Activated CD8-positive, alpha-beta T cell treated with anti-CD3 and anti-CD28 coated beads for 36 hours (primary cell): ENCODE measurements around the gene FGD4. TPM values are rescaled to one million over a fixed set of nuclear protein-coding genes. Genes with fewer than 3 reads are reported as not detected.

Source experiments
- ATAC-seq: fragments of 200-7000 bp; cut with Tn5 transposase; one replicate; pipeline ENCODE4 v1.10.0; 2021; ENCODE audit warnings: mild to moderate bottlenecking, moderate library complexity
- CTCF ChIA-PET: fragments of 350-600 bp; sonication (Branson Sonifier 250); formaldehyde crosslinking; loops from one replicate; lab custom pipeline; 2021; ENCODE audit warnings: antibody characterized with exemption; lab: Charles Lee
- POLR2A ChIA-PET: fragments of 350-600 bp; sonication (Branson Sonifier 250); formaldehyde crosslinking; loops from one replicate; lab custom pipeline; 2021; ENCODE audit warnings: antibody characterized with exemption; lab: Charles Lee
- DNase-seq: peaks from one replicate; pipeline ENCODE4 v3.0.0-alpha.2; 2020
- H3K27ac Mint-ChIP-seq: one replicate; pipeline ENCODE4 v1.8.0; 2021; ENCODE audit warnings: mild to moderate bottlenecking, mixed read lengths
- H3K27me3 Mint-ChIP-seq: one replicate; pipeline ENCODE4 v1.8.0; 2021; ENCODE audit warnings: mixed read lengths
- H3K36me3 Mint-ChIP-seq: one replicate; pipeline ENCODE4 v1.8.0; 2021; ENCODE audit warnings: low read depth, mixed read lengths
- H3K4me1 Mint-ChIP-seq: one replicate; pipeline ENCODE4 v1.8.0; 2021; ENCODE audit warnings: low read depth, mixed read lengths
- H3K4me3 Mint-ChIP-seq: one replicate; pipeline ENCODE4 v1.8.0; 2021; ENCODE audit warnings: mild to moderate bottlenecking, moderate library complexity, mixed read lengths
- H3K9me3 Mint-ChIP-seq: one replicate; pipeline ENCODE4 v1.8.0; 2021; ENCODE audit warnings: mixed read lengths
- intact Hi-C: fragments of 100-400 bp; cut with micrococcal nuclease; formaldehyde crosslinking; loops from one replicate; pipeline ENCODE4 v1.10.0; 2022
- total RNA-seq, 2 experiments: library from RNA; stranded (reverse); gene quantifications; one replicate each; pipeline ENCODE4 v1.2.3, GENCODE V29; 2021
- TF ChIP-seq, protein P1 (sequence below): fragments of 200-600 bp; IDR thresholded peaks from one replicate; pipeline ENCODE4 v1.8.0; 2022; ENCODE audit warnings: antibody characterized with exemption, mild to moderate bottlenecking

Gene FGD4
- total RNA-seq, 2 experiments from 2014 or later, result 0.05 to 0.25 TPM

DNA sequence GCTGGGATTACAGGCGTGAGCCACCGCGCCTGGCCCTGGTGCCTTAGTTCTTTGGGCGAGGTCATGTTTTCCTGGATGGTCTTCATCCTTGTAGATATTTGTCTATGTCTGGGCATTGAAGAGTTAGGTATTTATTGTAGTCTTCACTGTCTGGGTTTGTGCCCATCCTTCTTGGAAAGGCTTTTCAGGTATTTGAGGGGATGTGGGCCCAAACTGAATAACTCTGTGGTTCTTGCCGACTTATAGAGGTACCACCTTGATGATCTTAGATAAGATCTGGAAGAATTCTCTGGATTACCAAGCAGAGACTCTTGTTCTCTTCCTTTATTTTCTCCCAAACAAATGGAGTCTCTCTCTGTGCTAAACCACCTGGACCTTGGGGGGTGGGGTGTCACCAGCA is 18.9 kb downstream of the FGD4 start:
- no peak overlapping the region for H3K27ac Mint-ChIP-seq
- ChIA-PET CTCF (no interaction called here), POLR2A (no interaction called here)
- TF ChIP-seq, protein P1, sequence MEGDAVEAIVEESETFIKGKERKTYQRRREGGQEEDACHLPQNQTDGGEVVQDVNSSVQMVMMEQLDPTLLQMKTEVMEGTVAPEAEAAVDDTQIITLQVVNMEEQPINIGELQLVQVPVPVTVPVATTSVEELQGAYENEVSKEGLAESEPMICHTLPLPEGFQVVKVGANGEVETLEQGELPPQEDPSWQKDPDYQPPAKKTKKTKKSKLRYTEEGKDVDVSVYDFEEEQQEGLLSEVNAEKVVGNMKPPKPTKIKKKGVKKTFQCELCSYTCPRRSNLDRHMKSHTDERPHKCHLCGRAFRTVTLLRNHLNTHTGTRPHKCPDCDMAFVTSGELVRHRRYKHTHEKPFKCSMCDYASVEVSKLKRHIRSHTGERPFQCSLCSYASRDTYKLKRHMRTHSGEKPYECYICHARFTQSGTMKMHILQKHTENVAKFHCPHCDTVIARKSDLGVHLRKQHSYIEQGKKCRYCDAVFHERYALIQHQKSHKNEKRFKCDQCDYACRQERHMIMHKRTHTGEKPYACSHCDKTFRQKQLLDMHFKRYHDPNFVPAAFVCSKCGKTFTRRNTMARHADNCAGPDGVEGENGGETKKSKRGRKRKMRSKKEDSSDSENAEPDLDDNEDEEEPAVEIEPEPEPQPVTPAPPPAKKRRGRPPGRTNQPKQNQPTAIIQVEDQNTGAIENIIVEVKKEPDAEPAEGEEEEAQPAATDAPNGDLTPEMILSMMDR, result no peak
- ATAC-seq (no peak), DNase-seq (no peak)
- H3K4me3 Mint-ChIP-seq, result no peak overlapping the region
- intact Hi-C loops, result no loop called here
- H3K9me3 Mint-ChIP-seq, result no peaks in the 10 kb centered on the region
- no peaks in the 10 kb centered on the region for H3K27me3 Mint-ChIP-seq
- H3K4me1 Mint-ChIP-seq, result no peaks in the 10 kb centered on the region
- H3K36me3 Mint-ChIP-seq, result no peaks in the 10 kb centered on the region

DNA sequence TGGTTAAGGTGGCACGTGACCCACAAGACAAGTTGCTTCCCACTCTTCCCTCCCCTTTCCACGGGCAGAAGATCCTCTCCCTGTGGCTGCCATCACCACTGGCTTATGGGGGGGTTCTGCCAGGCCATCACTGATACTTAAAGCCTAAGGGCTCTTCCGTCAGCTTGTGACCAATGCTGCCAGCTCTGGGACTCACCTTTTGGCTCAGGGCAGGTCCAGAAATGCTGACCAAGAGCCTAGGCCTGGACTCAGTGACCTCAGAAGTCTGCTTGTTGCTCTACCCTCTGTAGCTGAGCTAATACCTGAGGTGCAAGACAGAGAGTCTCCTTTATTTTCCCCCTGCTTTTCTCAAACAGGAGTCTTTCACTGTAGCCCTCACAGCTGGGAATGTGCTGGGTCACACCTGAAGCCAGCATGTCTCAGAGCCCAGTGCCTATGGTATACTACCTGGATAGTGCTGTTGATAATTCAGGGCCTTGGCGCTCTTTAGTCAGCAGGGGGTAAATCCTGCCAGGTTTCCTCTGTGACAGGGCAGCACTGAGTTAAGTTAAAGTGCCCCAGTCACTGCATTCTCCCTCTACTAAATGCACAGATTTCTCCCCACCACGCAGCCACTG is 19.7 kb downstream of the FGD4 start:
- ChIA-PET CTCF (no interaction called here), POLR2A (no interaction called here)
- intact Hi-C loops, result no loop called here
- Mint-ChIP-seq H3K36me3 (no peaks in the 10 kb centered on the region), H3K4me3 (no peak overlapping the region), H3K4me1 (no peaks in the 10 kb centered on the region), H3K9me3 (no peaks in the 10 kb centered on the region), H3K27ac (no peak overlapping the region), H3K27me3 (no peaks in the 10 kb centered on the region)
- ATAC-seq (no peak), DNase-seq (no peak)
- TF ChIP-seq, protein P1, result no peak

DNA sequence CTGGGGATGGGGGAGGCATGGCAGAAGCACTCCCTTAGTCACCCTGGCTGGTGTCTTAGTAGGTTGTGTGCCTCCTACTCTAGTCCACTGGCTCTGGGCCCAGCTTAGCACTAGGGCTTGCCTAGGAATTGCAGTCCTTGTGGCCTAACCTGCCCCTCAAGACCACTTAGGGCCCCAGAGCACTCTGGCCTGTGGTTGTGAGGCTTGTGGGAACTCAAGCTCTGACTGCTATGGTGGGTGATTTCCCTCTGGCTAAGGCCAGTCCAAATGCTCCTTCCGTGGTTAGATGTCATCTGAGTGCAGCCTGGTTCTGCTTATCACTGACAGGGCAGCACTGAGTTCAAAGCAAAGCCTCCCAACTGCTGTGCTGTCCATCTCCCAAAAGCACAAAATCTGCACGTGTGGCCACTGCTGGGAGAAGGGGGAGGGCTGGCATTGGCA is 20.2 kb downstream of the FGD4 start:
- intact Hi-C loops, result no loop called here
- Mint-ChIP-seq H3K9me3 (peaks cover 2% of the 10 kb centered on the region), H3K4me1 (no peaks in the 10 kb centered on the region), H3K27ac (no peak overlapping the region), H3K36me3 (no peaks in the 10 kb centered on the region), H3K4me3 (no peak overlapping the region), H3K27me3 (no peaks in the 10 kb centered on the region)
- DNase-seq (no peak), ATAC-seq (no peak)
- CTCF ChIA-PET, result no interaction called here
- TF ChIP-seq, protein P1, result no peak
- POLR2A ChIA-PET, result no interaction called here

DNA sequence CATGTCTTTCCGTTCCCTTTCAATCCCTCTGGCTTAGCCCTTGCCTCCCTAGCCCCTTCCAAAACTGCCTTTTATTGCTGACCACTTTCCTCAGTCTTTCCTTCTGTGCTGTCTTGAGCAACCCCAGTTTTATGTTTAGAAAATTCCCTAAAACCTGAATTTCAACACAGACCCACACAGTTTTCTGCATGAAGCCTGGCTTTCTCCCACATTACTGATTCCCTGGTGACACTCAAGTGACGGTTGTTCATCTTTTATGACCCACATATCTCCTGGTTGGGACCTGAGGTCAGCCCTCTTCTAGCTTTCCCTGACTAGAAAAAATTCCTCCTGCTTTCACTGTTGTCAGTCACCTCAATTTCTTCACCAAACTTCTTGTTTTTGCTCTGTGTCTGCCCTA is 21.0 kb downstream of the FGD4 start:
- no peaks in the 10 kb centered on the region for H3K27me3 Mint-ChIP-seq
- intact Hi-C loops, result no loop called here
- H3K36me3 Mint-ChIP-seq, result no peaks in the 10 kb centered on the region
- no peak for DNase-seq
- no peak overlapping the region for H3K27ac Mint-ChIP-seq
- peaks cover 2% of the 10 kb centered on the region for H3K9me3 Mint-ChIP-seq
- TF ChIP-seq, protein P1, result no peak
- ChIA-PET POLR2A (no interaction called here), CTCF (no interaction called here)
- no peak for ATAC-seq
- no peaks in the 10 kb centered on the region for H3K4me1 Mint-ChIP-seq
- H3K4me3 Mint-ChIP-seq, result no peak overlapping the region

DNA sequence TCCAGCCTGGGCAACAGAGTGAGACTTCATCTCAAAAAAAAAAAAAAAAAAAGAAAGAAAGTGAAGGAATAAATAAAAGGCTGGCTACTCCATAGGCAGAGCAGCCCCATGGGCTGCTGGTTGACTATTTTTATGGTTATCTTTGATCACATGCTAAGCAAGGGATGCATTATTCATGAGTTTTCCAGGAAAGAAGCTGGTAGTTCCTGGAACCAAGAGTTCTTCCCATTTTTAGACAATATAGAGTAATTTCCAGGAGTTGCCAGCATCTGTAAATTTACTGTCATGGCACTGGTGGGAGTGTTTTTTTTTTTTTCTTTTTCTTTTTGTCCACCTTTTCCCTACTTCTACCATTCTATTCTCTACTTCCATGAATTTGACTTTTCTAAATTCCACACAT is 24.2 kb downstream of the FGD4 start:
- no peak overlapping the region for H3K27ac Mint-ChIP-seq
- CTCF ChIA-PET, result no interaction called here
- TF ChIP-seq, protein P1, result no peak

More for the DNA sequence above, 24.2 kb downstream of the FGD4 start:
- POLR2A ChIA-PET, result no interaction called here
- Mint-ChIP-seq H3K4me1 (no peaks in the 10 kb centered on the region), H3K9me3 (peaks cover 9% of the 10 kb centered on the region), H3K36me3 (no peaks in the 10 kb centered on the region), H3K27me3 (peaks cover 1% of the 10 kb centered on the region), H3K4me3 (no peak overlapping the region)
- ATAC-seq (no peak), DNase-seq (no peak)
- intact Hi-C loops, result no loop called here
